DMS153 treated with DMSO at 0.1 percent for 48 hours (cell line): ENCODE results near the gene NFKBIE.

Source experiments
- DNase-seq: peaks from one replicate; lab custom pipeline; 2025; ENCODE audit not compliant: unreplicated experiment; lab: John Stamatoyannopoulos, UW

Gene NFKBIE

GRCh38 chr6:44228836-44229235, 36.5 kb downstream of the NFKBIE start:
- DNase-seq = no peak

DNA sequence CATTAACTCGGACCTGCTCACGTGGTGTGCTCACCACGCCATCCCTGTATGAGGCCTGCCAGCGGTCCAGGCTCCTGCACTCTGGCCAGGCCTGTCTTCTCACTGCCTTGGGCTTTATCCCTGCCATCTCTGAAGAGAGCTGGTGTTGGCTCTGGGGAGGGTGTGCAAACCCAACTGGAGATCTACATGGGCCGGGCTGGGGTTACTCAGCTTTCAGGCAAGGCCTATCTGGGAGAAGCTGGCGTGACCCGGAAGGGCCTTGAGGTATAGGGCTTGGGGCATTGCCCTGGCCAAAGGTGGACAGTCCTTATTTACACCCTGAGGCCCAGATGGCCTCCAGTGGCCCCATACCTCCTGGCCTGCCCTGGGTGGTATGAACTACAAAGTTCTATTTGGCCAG, 36.9 kb downstream of the NFKBIE start:
- DNase-seq = no peak

GRCh38 chr6:44228031-44228430, 37.3 kb downstream of the NFKBIE start:
- no peak for DNase-seq

DNA sequence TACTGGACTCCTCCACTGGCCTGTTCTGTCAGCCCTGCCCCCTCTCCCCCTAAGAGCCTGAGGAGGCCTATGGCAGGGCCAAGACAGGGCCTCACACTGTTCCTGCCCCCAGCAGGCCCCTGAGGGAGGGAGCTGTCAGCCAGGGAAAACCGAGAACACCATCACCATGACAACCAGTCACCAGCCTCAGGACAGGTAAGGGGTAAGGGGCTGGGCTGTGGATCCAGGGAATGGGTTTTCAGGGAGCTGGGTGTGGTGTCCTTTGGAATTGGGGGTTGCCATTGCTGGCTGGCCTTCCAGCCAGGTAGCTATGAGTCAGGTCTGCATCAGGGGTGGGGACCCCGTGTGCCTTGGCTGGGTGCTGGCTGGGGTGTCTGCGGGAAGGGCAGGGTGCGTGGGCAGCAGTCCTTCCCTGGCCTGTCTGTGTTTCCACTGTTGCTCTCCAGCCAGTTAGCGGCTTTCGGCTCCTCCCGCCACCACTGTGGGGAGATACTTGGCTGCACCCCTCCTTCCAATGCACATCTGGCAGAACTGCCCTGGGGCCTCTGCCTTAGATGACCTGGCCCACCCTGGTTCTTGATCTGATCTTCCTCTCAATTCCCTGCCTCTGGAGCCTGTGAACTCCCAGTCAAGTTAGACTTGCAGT, 38.1 kb downstream of the NFKBIE start:
- no peak for DNase-seq

- DNase-seq = no peak
Observed at GRCh38 chr6:44226368-44227147, 38.8 kb downstream of the NFKBIE start.

DNA sequence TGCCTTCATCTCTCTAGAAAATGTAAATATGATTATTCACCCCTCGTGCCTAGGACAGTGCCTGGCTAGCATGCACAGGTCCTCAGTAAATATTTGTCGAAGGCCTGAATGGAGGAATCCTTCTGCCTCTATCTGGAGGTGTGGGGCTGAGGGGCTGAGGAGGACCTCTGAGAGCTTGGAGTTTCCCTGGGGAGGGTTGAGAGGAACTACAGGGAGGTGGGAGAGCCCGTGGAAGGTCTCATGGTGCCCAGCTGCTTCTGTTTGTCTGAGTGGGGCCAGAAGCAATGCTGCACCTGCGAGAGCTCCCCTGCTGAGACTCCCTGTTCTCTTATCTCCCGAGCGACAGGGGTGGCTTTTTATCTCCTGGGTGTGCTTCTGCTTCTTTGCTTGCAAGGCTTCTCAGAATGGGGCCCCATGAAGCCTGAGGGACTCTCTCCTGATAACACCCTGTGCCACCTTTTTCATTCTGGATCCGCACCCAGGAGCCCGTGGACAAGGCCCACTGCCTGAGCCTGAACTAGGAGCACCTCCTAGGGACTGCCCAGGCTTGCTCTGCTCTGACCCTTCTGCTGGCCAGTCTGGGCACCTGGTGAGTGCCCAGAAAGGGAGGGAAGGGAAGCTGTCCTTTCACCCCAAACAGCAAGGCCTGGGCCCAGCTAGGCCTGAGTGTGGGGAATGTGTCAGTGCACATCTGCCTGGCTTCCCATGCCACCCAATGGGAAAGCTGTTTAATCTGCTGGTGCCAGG, 39.6 kb downstream of the NFKBIE start:
- DNase-seq = no peak

DNA sequence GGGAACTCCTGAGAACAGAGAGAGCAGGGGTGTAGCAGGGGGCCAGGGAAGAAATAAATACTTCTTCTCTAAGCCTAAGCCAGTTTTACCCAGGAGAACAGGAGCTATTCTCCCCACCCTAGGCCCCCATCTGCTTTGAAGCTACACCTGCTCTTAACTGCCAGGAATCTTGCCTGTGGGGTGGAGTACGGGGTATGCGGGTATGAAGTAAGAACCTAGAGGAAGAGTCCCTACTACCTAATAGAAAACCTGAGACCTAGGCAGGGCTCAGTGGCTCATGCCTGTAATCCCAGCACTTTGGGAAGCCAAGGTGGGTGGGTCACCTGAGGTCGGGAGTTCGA, 40.4 kb downstream of the NFKBIE start:
- no peak for DNase-seq

DNA sequence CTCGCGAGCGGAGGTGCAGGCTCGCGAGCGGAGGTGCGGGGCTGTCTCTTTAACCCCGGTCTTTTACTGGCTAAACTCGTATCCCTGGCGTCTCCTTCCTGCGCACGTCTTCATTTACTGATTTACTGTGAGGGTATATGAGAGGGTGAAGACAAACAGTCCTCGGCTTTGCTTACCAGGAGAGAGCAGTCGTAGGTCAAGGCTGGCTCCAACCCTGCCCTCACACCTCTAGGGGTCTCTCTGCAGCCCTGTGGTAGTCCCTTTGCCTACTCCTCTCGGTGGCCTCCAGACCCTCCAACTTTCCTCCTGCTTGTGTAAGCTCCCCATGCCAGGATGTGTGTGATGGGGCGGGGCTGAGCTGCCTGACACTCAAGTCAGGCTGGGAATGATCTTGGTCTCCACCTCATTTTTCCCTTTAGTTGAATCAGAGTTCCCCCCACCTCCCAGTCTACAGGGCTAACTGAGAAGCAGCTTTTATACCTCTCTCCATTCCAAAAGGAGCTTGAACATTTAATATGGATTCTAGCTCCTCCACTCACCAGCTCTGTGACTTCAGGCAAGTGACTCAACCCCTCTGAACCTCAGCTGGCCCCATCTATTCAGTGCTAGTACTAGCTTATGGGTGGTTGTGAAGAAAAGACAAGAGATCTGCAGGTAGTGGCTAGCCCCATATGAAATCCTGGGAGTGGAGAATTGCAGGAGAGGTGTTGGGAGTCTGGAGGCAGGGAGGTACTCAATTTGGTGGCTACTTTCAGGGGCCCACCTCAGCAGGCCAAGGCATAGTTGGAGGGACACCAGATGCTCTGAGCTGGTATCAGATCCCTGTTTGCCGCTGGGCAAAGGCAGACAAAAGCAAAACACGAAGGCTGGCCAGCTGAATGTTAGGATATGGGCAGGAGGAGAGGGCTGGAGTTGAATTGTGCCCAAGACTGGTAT, 41.1 kb downstream of the NFKBIE start:
- no peak for DNase-seq

- peak; percentile 65 for DNase-seq
Observed at GRCh38 chr6:44223319-44224028, 41.9 kb downstream of the NFKBIE start, which contains the start of gene SLC29A1. Gene SLC29A1, plus strand, starts transcription at chr6:44223595. Its CDS starts 3,719 bp downstream, at chr6:44227314.

DNA sequence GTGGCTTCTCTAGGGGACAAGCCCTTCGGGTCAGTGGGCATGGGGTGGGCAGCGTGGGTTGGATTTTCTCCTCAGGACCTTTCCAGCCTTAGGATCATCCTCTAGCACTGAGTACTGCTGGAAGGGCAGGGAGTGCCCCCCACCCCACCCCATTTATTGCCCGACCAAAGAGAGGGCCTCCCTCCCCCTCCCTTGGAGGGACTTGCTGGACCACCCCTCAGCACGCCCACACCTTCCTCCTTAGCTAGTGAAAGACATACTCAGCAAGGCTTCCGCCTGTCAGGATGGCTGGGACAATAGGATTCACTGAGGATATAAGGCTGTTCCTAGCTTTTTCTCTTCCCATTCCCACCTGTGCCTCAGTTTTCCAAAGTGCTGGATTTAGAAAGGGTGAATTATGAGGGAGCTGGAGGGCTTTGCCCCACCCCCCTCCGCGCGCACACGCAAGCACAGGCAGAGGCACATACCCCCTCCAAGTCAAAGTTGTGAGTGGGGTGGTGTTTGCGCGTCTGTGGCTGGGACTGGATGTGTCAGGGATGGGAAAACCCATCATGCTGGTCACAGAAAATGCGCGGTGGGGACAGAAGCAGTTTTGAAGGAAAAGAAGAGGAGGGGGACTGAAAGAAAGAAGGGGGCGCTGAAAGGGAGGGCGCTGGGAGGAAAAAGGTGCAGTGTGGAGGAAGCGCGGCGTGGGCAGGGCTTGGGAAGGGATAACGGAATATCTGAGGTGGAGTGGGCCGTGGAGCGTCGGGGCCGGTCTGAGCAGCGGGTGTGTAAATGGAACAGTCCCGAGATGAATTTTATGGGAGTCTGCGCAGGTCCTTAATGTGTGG, 42.6 kb downstream of the NFKBIE start:
- peak; percentile 29 for DNase-seq

DNA sequence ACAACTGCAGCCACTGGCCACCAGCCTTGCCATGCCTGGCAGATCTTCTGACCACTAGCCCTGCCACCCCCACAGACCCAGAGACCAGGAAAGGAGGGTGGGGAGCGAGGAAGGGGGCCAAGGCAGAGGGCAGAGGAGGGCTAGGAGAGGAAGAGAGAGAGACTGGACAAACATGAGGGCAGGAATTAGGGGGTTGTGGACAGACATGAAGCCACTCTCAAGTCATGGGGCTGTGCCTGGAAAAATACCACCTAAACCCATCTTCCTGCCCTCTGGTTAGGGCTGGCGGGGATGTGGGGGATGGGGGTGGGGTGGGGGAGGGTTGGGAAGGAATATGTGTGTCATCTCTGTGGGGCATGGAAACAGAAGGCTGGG, 43.4 kb downstream of the NFKBIE start:
- no peak for DNase-seq

DNA sequence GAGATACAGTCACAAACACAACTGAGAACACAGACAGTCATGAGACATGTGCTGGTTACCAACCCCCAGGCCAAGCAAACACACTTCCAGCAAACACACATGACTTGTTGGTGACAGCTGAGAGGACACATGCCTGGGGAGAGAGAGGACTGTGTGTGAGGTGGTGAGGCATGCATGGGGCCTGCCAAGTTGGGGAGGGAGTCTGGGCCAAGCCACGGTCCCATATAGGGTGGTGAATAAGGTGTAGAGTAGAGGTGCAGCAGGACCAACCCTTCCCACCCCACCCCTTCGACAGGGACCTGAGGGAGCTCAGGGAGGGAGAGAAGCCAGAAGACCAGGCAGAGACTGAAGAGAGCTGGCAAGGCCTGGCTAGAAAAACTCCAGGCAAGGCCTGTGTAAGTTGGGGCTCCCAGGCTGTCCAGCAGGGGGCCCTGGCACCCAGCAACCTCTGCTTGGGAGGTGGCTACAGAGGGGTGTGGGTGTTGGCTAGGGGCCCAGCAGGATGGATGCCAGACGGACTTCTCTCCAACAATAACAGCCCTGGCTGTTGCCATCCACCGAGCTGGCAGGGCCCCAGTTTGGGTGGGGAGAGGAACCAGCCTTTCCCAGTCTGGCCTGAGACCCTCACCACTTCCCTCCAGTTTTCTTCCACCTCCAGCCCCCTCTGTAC, 43.9 kb downstream of the NFKBIE start:
- peak; percentile 32 for DNase-seq

GRCh38 chr6:44220913-44221290, 44.4 kb downstream of the NFKBIE start:
- no peak for DNase-seq

DNA sequence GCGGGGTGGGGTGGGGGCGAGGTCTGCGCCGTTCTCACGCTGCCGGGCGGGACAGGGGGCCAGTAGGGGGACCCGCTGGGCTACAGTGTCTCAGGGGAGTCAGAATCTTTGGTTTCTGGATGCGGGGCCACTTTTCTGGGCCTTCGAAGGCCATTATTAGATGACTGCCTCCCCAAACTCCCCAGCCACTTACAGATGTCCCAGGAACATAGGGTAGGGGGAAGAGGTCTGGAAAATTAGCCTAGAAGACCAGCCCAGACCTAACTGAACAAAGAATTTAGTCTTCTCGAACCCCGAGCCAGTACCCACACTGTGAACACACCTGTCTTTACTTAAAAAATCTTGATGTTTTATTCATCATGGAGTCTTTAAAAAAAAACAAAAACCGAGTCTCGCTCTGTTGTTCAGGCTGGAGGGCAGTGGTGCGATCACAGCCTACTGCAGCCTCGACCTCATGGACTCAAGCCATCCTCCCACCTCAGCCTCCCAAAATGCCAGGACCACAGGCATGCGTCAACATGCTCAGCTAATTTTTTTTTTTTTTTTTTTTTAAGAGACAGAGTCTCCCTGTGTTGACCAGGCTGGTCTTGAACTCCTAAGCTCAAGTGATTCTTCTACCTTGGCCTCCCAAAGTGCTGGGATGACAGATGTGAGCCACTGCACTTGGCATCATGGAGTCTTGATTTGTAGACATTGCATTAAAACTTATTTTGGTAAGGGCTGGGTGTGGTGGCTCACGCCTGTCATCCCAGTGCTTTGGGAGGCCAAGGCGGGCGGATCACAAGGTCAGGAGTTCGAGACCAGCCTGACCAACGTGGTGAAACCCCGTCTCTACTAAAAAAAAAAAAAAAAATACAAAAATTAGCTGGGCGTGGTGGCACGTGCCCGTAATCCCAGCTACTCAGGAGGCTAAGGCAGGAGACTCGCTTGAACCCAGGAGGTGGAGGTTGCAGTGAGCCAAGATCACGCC, 45.3 kb downstream of the NFKBIE start:
- no peak for DNase-seq

DNA sequence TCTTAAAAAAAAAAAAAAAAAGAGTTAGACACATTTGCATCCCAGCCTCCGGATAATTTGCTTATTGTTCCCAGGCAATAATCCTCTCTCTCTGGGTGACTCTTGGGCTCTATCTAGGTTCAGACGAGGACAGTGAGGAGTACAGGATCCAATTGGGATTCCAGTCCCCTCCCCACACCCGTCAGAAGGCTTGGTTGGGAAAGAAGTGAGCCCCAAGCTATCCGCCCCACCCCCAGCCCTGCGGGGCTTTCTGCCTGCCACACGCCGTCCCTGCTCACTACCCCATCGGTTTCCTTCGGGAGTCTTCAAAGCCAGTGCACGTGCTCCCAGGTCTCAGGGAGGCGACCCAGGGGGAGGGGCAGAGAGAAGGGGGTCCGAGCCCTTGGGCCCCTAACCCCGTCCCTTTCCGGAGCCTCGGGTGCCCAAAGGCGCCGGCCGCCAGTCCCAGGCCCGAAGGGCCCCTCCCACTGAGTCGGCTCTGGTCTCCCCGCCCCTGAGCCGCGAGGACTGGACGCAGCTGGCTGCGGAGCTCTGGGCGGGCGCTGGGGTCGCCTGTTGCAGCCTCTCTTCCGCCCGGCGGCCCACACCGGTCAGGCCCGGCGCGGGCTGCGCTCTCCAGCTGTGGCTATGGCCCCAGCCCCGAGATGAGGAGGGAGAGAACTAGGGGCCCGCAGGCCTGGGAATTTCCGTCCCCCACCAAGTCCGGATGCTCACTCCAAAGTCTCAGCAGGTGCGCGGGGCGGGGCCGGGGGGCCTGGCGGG, 46.1 kb downstream of the NFKBIE start:
- DNase-seq = peak; percentile 55

DNA sequence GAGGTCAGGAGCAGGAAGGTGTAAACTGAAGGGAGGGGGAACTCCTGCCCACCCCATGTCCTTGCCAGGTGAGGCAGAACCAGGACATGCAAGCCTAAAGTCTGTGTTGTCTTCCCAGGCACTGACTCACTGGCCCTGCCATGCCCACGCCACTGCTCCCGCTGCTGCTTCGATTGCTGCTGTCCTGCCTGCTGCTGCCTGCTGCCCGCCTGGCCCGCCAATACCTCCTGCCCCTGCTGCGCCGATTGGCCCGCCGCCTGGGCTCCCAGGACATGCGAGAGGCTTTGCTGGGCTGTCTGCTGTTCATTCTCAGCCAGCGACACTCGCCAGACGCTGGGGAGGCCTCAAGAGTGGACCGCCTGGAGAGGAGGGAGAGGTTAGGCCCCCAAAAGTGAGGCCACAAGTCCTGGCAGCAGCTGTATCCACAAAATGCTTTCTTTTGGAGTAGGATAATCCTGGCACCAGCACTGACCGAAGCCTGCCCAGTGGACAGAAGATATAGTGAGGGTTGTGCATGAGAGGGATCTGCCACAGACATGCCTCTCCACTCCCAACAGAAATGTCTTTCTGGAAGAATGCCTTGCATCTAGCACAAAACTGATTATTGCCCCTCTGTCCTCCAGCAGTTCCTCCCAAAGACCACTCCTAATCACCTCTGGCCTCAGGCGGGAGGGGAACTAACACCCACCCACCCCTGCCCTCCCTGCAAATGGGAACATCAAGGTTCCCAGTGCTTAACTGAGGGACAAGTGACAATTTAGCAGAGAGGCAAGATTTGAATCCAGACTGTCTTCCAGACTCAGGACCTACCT, 47.8 kb downstream of the NFKBIE start:
- DNase-seq = no peak
